Suprapubic skin (tissue), 4 donors: ENCODE data around the gene SYT8.

Experiments
- CTCF ChIP-seq, 2 donors: fragments of 200-600 bp in 1 of 2; fragments of 450-650 bp in 1 of 2; sonication (generic) in 1 of 2; IDR thresholded peaks; one replicate each; pipeline ENCODE4 v1.5.1; 2016 to 2019; ENCODE audit warnings: antibody characterized with exemption in 2 of 2, mild to moderate bottlenecking in 1 of 2, moderate library complexity in 1 of 2
- EP300 ChIP-seq: sonication (generic); formaldehyde crosslinking; IDR thresholded peaks from one replicate; pipeline ENCODE4 v1.6.1; 2017; ENCODE audit warnings: antibody characterized with exemption
- POLR2A ChIP-seq, 2 donors: fragments of 450-650 bp; IDR thresholded peaks; one replicate each; pipeline ENCODE4 v1.6.1; 2017; ENCODE audit warnings: antibody characterized with exemption in 2 of 2, mild to moderate bottlenecking in 2 of 2, moderate library complexity in 2 of 2
- POLR2AphosphoS5 ChIP-seq, 3 donors: sonication (generic); formaldehyde crosslinking; IDR thresholded peaks; one replicate each; pipeline ENCODE4 v1.6.1; 2017; ENCODE audit warnings: antibody characterized with exemption in 3 of 3

DNA sequence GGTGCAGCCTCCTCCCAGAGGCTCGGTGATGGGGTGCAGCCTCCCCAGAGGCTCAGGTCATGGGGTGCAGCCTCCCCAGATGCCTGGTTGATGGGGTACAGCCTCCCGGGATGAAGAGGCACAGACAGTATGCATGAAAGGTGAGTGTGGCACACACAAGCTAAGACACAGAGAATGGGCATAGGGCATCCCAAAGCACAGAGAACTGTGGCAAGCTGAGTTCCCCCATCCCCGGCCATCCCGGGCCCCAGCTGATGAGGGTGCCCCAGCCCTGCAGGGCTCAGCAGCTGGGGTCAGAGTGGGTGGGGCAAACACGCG is 4.8 kb upstream of the SYT8 start:
- TF ChIP-seq POLR2A (IDR thresholded peaks at IDR 0.05): no peak
- TF ChIP-seq CTCF (IDR thresholded peaks at IDR 0.05): no peak
- no peak for TF ChIP-seq EP300
- no peak for TF ChIP-seq POLR2AphosphoS5 (IDR thresholded peaks at IDR 0.05)
